HT1080 (cell line): ENCODE data around the gene THBS1. TPM values are rescaled to one million over a fixed set of nuclear protein-coding genes. Genes with fewer than 3 reads are reported as not detected.

Experiments
- DNase-seq: peaks from one replicate; pipeline ENCODE4 v3.0.0-alpha.2; 2015; ENCODE audit warnings: low read depth
- total RNA-seq: library from RNA; depleted of rRNA; stranded (reverse); fragments of >200 nt; shearing (Covaris generic); gene quantifications from 2 replicates; pipeline ENCODE4 v1.2.3, GENCODE V29; 2014

The THBS1 gene
- total RNA-seq, 1 experiment from 2014 or later = 262 TPM

- DNase-seq = no peak
Measured at GRCh38 chr15:39573287-39573686, 7.6 kb upstream of the THBS1 start.

GRCh38 chr15:39573844-39574243, 7.0 kb upstream of the THBS1 start:
- DNase-seq = no peak

- DNase-seq = no peak
Measured at GRCh38 chr15:39574427-39574826, 6.5 kb upstream of the THBS1 start.

- no peak for DNase-seq
Measured at GRCh38 chr15:39575180-39575579, 5.7 kb upstream of the THBS1 start.

GRCh38 chr15:39578851-39579486, 1.9 kb upstream of the THBS1 start:
- no peak for DNase-seq

GRCh38 chr15:39579487-39580116, 1.3 kb upstream of the THBS1 start:
- DNase-seq = peak; percentile 70

- peak; percentile 89 for DNase-seq
Measured at GRCh38 chr15:39580117-39580484, 778 bp upstream of the THBS1 start.

- DNase-seq = no peak
Measured at GRCh38 chr15:39581242-39581792, 438 bp downstream of the THBS1 start.

GRCh38 chr15:39581793-39582285, 960 bp downstream of the THBS1 start:
- peak; percentile 52 for DNase-seq

- DNase-seq = no peak
Measured at GRCh38 chr15:39582286-39582976, 1.6 kb downstream of the THBS1 start.

GRCh38 chr15:39582977-39583595, 2.2 kb downstream of the THBS1 start:
- no peak for DNase-seq

GRCh38 chr15:39583596-39584265, 2.9 kb downstream of the THBS1 start:
- no peak for DNase-seq

- no peak for DNase-seq
Measured at GRCh38 chr15:39584266-39584659, 3.4 kb downstream of the THBS1 start.

GRCh38 chr15:39584662-39585388, 3.9 kb downstream of the THBS1 start:
- no peak for DNase-seq

GRCh38 chr15:39585389-39585841, 4.5 kb downstream of the THBS1 start:
- no peak for DNase-seq

- DNase-seq = no peak
Measured at GRCh38 chr15:39585871-39586301, 5.0 kb downstream of the THBS1 start.

- DNase-seq = no peak
Measured at GRCh38 chr15:39586387-39587095, 5.7 kb downstream of the THBS1 start.

- no peak for DNase-seq
Measured at GRCh38 chr15:39587096-39587721, 6.3 kb downstream of the THBS1 start.
